Erythroblast (primary cell): Measurements from ENCODE around the gene KISS1R.

Source experiments
- GATA1 ChIP-seq: IDR thresholded peaks from 2 replicates; pipeline ENCODE4 v1.6.1; 2011; ENCODE audit warnings: low read depth, mild to moderate bottlenecking, control low read depth, low read length, moderate library complexity
- POLR2A ChIP-seq: IDR thresholded peaks from 2 replicates; pipeline ENCODE4 v1.6.1; 2011; ENCODE audit warnings: mild to moderate bottlenecking, low read length

- TF ChIP-seq POLR2A, result no peak
- no peak for TF ChIP-seq GATA1
These were observed 10.2 kb downstream of the KISS1R start for GRCh38 chr19:927351-927779.
